CD4-positive, alpha-beta T cell (primary cell): Measurements from ENCODE around the gene HEPHL1. TPM values are rescaled to one million over a fixed set of nuclear protein-coding genes. Genes with fewer than 3 reads are reported as not detected.

ENCODE experiments used
- ATAC-seq: fragments of 200-7000 bp; cut with Tn5 transposase; one replicate; pipeline ENCODE4 v1.10.0; 2022; ENCODE audit warnings: mild to moderate bottlenecking; ENCODE audit not compliant: poor library complexity
- CTCF ChIA-PET: fragments of 350-600 bp; sonication (Branson Sonifier 250); formaldehyde crosslinking; loops from one replicate; lab custom pipeline; 2021; ENCODE audit warnings: antibody characterized with exemption, inconsistent platforms; lab: Charles Lee
- POLR2A ChIA-PET: fragments of 350-600 bp; sonication (Branson Sonifier 250); formaldehyde crosslinking; loops from one replicate; lab custom pipeline; 2021; ENCODE audit warnings: antibody characterized with exemption, inconsistent platforms; lab: Charles Lee
- DNase-seq, 14 experiments: peaks; one replicate each; pipeline ENCODE4 v3.0.0-alpha.2; 2013 to 2020; ENCODE audit warnings: mixed read lengths in 2 of 14
- H3K27ac ChIP-seq, 2 donors: one replicate each; pipeline versions ENCODE4 v1.5.1 to v1.7.0; 2013; ENCODE audit warnings: low read length in 2 of 2, low read depth in 1 of 2, mild to moderate bottlenecking in 1 of 2
- H3K27me3 ChIP-seq, 2 experiments: 1 replicate in 1 of 2; 2 replicates in 1 of 2; pipeline versions ENCODE4 v1.6.1 to v1.7.0; 2013; ENCODE audit warnings: low read length in 2 of 2, control low read depth in 1 of 2, mild to moderate bottlenecking in 1 of 2, moderate library complexity in 1 of 2; ENCODE audit not compliant: insufficient read depth in 2 of 2, control insufficient read depth in 1 of 2
- H3K36me3 ChIP-seq: one replicate; pipeline ENCODE4 v1.6.1; 2013; ENCODE audit warnings: low read length, control low read depth; ENCODE audit not compliant: insufficient read depth
- H3K4me1 ChIP-seq: one replicate; pipeline ENCODE4 v1.6.1; 2013; ENCODE audit warnings: low read length, control low read depth; ENCODE audit not compliant: insufficient read depth
- H3K4me3 ChIP-seq: one replicate; pipeline ENCODE4 v1.5.1; 2013; ENCODE audit warnings: mild to moderate bottlenecking, low read length, moderate library complexity
- H3K9me3 ChIP-seq, 2 experiments: 1 replicate in 1 of 2; 2 replicates in 1 of 2; pipeline versions ENCODE4 v1.6.1 to v1.7.0; 2013; ENCODE audit warnings: low read length in 2 of 2, mild to moderate bottlenecking in 2 of 2, control low read depth in 1 of 2, moderate library complexity in 1 of 2; ENCODE audit not compliant: control insufficient read depth in 1 of 2, insufficient read depth in 1 of 2
- H3K27ac Mint-ChIP-seq: one replicate; pipeline ENCODE4 v1.8.0; 2020; ENCODE audit warnings: mixed read lengths
- H3K27me3 Mint-ChIP-seq: one replicate; pipeline ENCODE4 v1.8.0; 2021; ENCODE audit warnings: mixed read lengths
- H3K36me3 Mint-ChIP-seq: one replicate; pipeline ENCODE4 v1.8.0; 2021; ENCODE audit warnings: low read depth, mixed read lengths
- H3K4me1 Mint-ChIP-seq: one replicate; pipeline ENCODE4 v1.8.0; 2021; ENCODE audit warnings: low read depth, mixed read lengths
- H3K4me3 Mint-ChIP-seq: one replicate; pipeline ENCODE4 v1.8.0; 2020; ENCODE audit warnings: mild to moderate bottlenecking, mixed read lengths
- H3K9me3 Mint-ChIP-seq: one replicate; pipeline ENCODE4 v1.8.0; 2020; ENCODE audit warnings: mixed read lengths
- intact Hi-C, 2 experiments: fragments of 100-400 bp; cut with DNase I in 1 of 2; cut with micrococcal nuclease in 1 of 2; formaldehyde crosslinking; loops; one replicate each; pipeline versions ENCODE4 v1.15.1 to v1.9.0; 2023 to 2025; cut with DNase I, micrococcal nuclease
- total RNA-seq, 174 experiments: library from RNA in 2 of 174; stranded (reverse) in 2 of 174; gene quantifications; one replicate each; pipeline ENCODE4 v1.2.3 and lab custom pipeline; 2021 to 2026
- TF ChIP-seq, protein P1 (sequence below): fragments of 200-600 bp; IDR thresholded peaks from one replicate; pipeline ENCODE4 v1.8.0; 2022; ENCODE audit warnings: antibody characterized with exemption, mild to moderate bottlenecking

HEPHL1 gene
- total RNA-seq, 2 experiments from 2014 or later, result not detected

GRCh38 chr11:94151903-94152677 is 130.9 kb downstream of the HEPHL1 start:
- TF ChIP-seq, protein P1, sequence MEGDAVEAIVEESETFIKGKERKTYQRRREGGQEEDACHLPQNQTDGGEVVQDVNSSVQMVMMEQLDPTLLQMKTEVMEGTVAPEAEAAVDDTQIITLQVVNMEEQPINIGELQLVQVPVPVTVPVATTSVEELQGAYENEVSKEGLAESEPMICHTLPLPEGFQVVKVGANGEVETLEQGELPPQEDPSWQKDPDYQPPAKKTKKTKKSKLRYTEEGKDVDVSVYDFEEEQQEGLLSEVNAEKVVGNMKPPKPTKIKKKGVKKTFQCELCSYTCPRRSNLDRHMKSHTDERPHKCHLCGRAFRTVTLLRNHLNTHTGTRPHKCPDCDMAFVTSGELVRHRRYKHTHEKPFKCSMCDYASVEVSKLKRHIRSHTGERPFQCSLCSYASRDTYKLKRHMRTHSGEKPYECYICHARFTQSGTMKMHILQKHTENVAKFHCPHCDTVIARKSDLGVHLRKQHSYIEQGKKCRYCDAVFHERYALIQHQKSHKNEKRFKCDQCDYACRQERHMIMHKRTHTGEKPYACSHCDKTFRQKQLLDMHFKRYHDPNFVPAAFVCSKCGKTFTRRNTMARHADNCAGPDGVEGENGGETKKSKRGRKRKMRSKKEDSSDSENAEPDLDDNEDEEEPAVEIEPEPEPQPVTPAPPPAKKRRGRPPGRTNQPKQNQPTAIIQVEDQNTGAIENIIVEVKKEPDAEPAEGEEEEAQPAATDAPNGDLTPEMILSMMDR, result no peak
- H3K36me3 ChIP-seq, result peaks cover 14% of the 10 kb centered on the region
- no peak overlapping the region for H3K4me3 ChIP-seq
- no peaks in the 10 kb centered on the region for H3K27me3 ChIP-seq
- H3K36me3 Mint-ChIP-seq, result peaks cover 33% of the 10 kb centered on the region
- DNase-seq, result peak in 3 of 14 experiments; percentile 15 to 49 (median 39)
- peaks cover 58% of the 10 kb centered on the region for H3K4me1 Mint-ChIP-seq
- CTCF ChIA-PET, result no interaction called here
- intact Hi-C loops, result no loop called here
- POLR2A ChIA-PET, result no interaction called here
- H3K27ac ChIP-seq, result no peak overlapping the region
- H3K27me3 Mint-ChIP-seq, result no peaks in the 10 kb centered on the region
- H3K9me3 Mint-ChIP-seq, result no peaks in the 10 kb centered on the region
- peaks cover 10% of the 10 kb centered on the region for H3K4me1 ChIP-seq
- H3K27ac Mint-ChIP-seq, result no peak overlapping the region
- ATAC-seq, result no peak
- H3K4me3 Mint-ChIP-seq, result no peak overlapping the region
- no peaks in the 10 kb centered on the region for H3K9me3 ChIP-seq

GRCh38 chr11:94152678-94153065 is 131.5 kb downstream of the HEPHL1 start:
- H3K27me3 Mint-ChIP-seq, result no peaks in the 10 kb centered on the region
- H3K27ac ChIP-seq, result no peak overlapping the region
- POLR2A ChIA-PET, result no interaction called here
- intact Hi-C loops, result no loop called here
- H3K4me3 ChIP-seq, result no peak overlapping the region
- H3K36me3 ChIP-seq, result peaks cover 14% of the 10 kb centered on the region
- no peaks in the 10 kb centered on the region for H3K9me3 Mint-ChIP-seq
- H3K4me1 Mint-ChIP-seq, result peaks cover 53% of the 10 kb centered on the region
- no peaks in the 10 kb centered on the region for H3K27me3 ChIP-seq
- H3K27ac Mint-ChIP-seq, result no peak overlapping the region
- DNase-seq (no peak), ATAC-seq (no peak)
- CTCF ChIA-PET, result no interaction called here
- no peaks in the 10 kb centered on the region for H3K9me3 ChIP-seq
- TF ChIP-seq, protein P1, result no peak
- H3K36me3 Mint-ChIP-seq, result peaks cover 35% of the 10 kb centered on the region
- H3K4me3 Mint-ChIP-seq, result no peak overlapping the region
- peaks cover 5% of the 10 kb centered on the region for H3K4me1 ChIP-seq

DNA sequence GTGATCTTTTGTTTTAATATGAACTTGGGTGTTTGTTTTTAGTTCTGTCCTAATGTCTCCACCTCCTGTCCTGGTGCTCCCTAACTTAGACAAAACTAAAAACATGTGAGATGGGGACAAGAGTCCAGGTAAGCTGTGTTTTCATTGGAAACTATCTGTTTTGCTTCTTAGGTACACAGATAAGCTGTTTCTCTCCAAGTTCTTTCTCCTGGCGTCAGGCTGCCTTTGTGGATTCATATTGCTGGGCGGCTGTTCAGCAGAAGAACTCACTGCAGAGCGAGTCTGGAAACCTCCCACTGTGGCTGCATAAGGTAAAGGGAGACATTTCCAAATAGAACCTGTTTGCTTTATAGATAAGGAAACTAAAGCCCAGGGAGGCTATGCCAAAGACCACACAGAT is 132.2 kb downstream of the HEPHL1 start:
- Mint-ChIP-seq H3K36me3 (peaks cover 41% of the 10 kb centered on the region), H3K9me3 (no peaks in the 10 kb centered on the region), H3K27me3 (no peaks in the 10 kb centered on the region), H3K4me3 (no peak overlapping the region), H3K27ac (no peak overlapping the region), H3K4me1 (peaks cover 46% of the 10 kb centered on the region)
- no peaks in the 10 kb centered on the region for H3K9me3 ChIP-seq
- no peaks in the 10 kb centered on the region for H3K27me3 ChIP-seq
- CTCF ChIA-PET, result interaction anchor here (0.5 kb wide), 1 partner anchor 1729 kb away, joined by 4 read pairs; no protein-coding TSS in a partner anchor
- POLR2A ChIA-PET, result no interaction called here
- no peak for ATAC-seq
- H3K4me1 ChIP-seq, result peaks cover 4% of the 10 kb centered on the region
- intact Hi-C loops, result no loop called here
- TF ChIP-seq, protein P1, result no peak
- no peak overlapping the region for H3K4me3 ChIP-seq
- H3K27ac ChIP-seq, result no peak overlapping the region
- peaks cover 14% of the 10 kb centered on the region for H3K36me3 ChIP-seq
- no peak for DNase-seq
